Mucosa of descending colon (tissue), 3 donors: ENCODE results near the gene HNRNPH1. TPM values are rescaled to one million over a fixed set of nuclear protein-coding genes. Genes with fewer than 3 reads are reported as not detected.

Experiments
- ATAC-seq: fragments of 200-7000 bp; cut with Tn5 transposase; one replicate; pipeline ENCODE4 v1.9.1; 2020; ENCODE audit warnings: mild to moderate bottlenecking, moderate library complexity
- DNase-seq, 3 donors: peaks; one replicate each; pipeline ENCODE4 v3.0.0-alpha.2; 2020
- H3K36me3 ChIP-seq: fragments of 200-600 bp; one replicate; pipeline ENCODE4 v1.8.0; 2021; ENCODE audit warnings: low read depth, mild to moderate bottlenecking
- H3K4me1 ChIP-seq: fragments of 200-600 bp; one replicate; pipeline ENCODE4 v1.8.0; 2021; ENCODE audit warnings: low read depth, mild to moderate bottlenecking
- H3K4me3 ChIP-seq: fragments of 200-600 bp; one replicate; pipeline ENCODE4 v1.8.0; 2021; ENCODE audit warnings: mild to moderate bottlenecking
- H3K9me3 ChIP-seq: fragments of 200-600 bp; one replicate; pipeline ENCODE4 v1.8.0; 2021; ENCODE audit warnings: mild to moderate bottlenecking
- intact Hi-C, 2 donors: fragments of 100-400 bp; cut with DNase I in 1 of 2; cut with micrococcal nuclease in 1 of 2; formaldehyde crosslinking; loops; one replicate each; pipeline versions ENCODE4 v1.11.0 to v1.11.1; 2022; cut with DNase I, micrococcal nuclease
- total RNA-seq, 3 donors: library from RNA; stranded (reverse); fragmentation: NEBNext Ultra II Directional in 2 of 3; extraction: Animal tissue kit (Norgen Biotek cat#: 25700) in 2 of 3; gene quantifications; one replicate each; pipeline versions ENCODE4 v1.2.1 to v1.2.4, GENCODE V29; 2021 to 2023
- TF ChIP-seq, protein P1 (sequence below): fragments of 200-600 bp; IDR thresholded peaks from one replicate; pipeline ENCODE4 v1.8.0; 2022; ENCODE audit warnings: antibody characterized with exemption, mild to moderate bottlenecking
- donor health status: DM: no; HTN: no; CAD: no; lungs with moderate emphysema.
- donor health status: DM: no; HTN: no; CAD: no.
- donor health status: DM: no; HTN: yes; CAD: no.

The HNRNPH1 gene
- total RNA-seq, 3 donors from 2014 or later = 453 to 475 (median 473) TPM

GRCh38 chr5:179613460-179614071, 9.9 kb downstream of the HNRNPH1 start:
- Histone ChIP-seq H3K4me1 (no peaks in the 10 kb centered on the region), H3K4me3 (no peak overlapping the region), H3K9me3 (no peaks in the 10 kb centered on the region), H3K36me3 (peaks cover 44% of the 10 kb centered on the region)
- DNase-seq (peak in 1 of 3 donors; percentile 20), ATAC-seq (no peak)
- TF ChIP-seq, protein P1, sequence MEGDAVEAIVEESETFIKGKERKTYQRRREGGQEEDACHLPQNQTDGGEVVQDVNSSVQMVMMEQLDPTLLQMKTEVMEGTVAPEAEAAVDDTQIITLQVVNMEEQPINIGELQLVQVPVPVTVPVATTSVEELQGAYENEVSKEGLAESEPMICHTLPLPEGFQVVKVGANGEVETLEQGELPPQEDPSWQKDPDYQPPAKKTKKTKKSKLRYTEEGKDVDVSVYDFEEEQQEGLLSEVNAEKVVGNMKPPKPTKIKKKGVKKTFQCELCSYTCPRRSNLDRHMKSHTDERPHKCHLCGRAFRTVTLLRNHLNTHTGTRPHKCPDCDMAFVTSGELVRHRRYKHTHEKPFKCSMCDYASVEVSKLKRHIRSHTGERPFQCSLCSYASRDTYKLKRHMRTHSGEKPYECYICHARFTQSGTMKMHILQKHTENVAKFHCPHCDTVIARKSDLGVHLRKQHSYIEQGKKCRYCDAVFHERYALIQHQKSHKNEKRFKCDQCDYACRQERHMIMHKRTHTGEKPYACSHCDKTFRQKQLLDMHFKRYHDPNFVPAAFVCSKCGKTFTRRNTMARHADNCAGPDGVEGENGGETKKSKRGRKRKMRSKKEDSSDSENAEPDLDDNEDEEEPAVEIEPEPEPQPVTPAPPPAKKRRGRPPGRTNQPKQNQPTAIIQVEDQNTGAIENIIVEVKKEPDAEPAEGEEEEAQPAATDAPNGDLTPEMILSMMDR = no peak
- intact Hi-C loops = no loop called here

- Histone ChIP-seq H3K36me3 (peaks cover 41% of the 10 kb centered on the region), H3K9me3 (no peaks in the 10 kb centered on the region), H3K4me1 (no peaks in the 10 kb centered on the region), H3K4me3 (no peak overlapping the region)
- ATAC-seq (no peak), DNase-seq (peak in 1 of 3 donors; percentile 17)
- intact Hi-C loops = no loop called here
- TF ChIP-seq, protein P1 = no peak
Measured at GRCh38 chr5:179612577-179613459, 10.7 kb downstream of the HNRNPH1 start.

DNA sequence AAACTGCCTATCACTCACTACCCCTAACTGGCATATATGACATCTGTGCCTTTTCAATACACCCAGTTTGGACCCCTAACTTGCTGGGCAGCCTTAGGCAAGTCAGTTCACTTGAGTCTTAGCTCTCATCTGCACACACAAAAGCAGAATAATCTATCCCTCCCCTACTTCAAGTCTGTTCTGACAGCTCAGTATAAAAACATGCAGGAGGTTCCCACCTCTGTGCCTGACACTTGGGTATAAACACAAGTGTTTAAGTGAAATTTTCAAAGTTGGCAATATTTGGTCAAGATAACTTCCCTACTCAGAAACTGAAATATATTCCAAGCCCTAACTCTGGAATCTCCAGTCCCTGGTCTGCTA, 12.6 kb downstream of the HNRNPH1 start:
- TF ChIP-seq, protein P1 = no peak
- DNase-seq (no peak), ATAC-seq (no peak)
- intact Hi-C loops = no loop called here
- peaks cover 34% of the 10 kb centered on the region for H3K36me3 ChIP-seq
- H3K4me3 ChIP-seq = no peak overlapping the region
- no peaks in the 10 kb centered on the region for H3K9me3 ChIP-seq
- no peaks in the 10 kb centered on the region for H3K4me1 ChIP-seq

DNA sequence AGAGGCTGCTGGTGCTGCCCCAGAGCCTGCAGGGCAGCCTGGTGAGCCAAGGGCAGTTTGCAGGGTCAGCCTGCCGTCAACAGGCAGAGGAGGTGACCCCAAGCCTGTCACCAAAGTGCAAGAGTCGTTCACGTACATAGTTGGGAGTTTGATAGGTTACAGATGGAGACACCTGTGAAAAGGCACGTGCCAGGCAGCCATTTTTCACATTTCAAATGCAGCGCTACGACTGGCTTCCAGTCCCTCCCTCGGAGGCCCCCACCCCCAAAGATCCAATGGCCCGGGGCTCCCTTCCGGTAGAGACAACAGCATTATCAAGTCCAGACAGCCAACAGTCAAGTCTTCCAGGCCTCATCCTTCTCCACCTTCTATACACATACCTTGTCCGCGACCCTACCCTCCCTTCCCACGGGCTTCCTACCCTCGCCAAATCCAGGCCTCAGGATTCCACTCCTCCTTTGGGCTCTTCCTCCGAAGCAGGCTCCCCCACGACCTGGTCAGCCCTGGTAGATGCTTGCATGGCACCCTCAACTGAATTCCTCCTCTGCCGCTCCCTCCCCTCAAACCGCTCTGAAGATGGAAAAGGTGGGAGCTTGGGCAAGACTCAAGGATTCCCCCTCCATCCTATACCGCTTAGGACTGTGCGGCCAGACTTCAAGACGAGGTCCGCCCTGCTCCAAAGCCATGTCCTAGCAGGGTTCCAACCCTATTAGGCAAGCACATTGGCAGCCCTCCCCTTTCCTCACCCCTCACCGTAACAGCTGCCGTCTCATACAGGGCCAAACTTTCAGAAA, 13.2 kb downstream of the HNRNPH1 start:
- Histone ChIP-seq H3K36me3 (peaks cover 28% of the 10 kb centered on the region), H3K9me3 (no peaks in the 10 kb centered on the region), H3K4me1 (no peaks in the 10 kb centered on the region), H3K4me3 (no peak overlapping the region)
- DNase-seq (no peak), ATAC-seq (no peak)
- TF ChIP-seq, protein P1 = no peak
- intact Hi-C loops = no loop called here

DNA sequence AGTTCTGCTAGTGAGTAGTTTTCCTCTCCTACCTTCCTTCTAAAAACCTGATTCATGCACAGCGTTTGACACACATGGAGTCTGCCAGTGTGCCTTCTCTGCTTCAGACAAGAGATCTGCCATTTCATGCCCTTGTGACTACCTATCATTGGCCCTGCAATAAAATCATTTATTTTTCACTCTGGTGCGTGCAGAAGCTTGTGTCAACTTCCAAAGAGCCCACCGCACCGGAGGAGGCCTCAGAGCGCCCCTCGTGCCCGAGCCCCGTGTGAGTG, 13.7 kb downstream of the HNRNPH1 start:
- no peak for DNase-seq
- TF ChIP-seq, protein P1 = no peak
- peak; percentile 2 for ATAC-seq
- no peaks in the 10 kb centered on the region for H3K4me1 ChIP-seq
- H3K9me3 ChIP-seq = no peaks in the 10 kb centered on the region
- H3K4me3 ChIP-seq = no peak overlapping the region
- peaks cover 23% of the 10 kb centered on the region for H3K36me3 ChIP-seq
- intact Hi-C loops = no loop called here
